ENCODE results near the gene UNC5CL.
"Not testable (repeated sequence)": the region's sequence is repeated elsewhere in the genome, so short reads cannot be mapped to it uniquely, and the experiment has no call there.

The UNC5CL gene

GRCh38 chr6:41014780-41015179 lies 24.2 kb downstream of the UNC5CL start:
- H3K36me3 Mint-ChIP-seq (ENCODE audit: low read depth) = no peaks in the 10 kb centered on the region
- H3K4me3 Mint-ChIP-seq = no peak overlapping the region
- H3K27me3 Mint-ChIP-seq = no peaks in the 10 kb centered on the region
- DNase-seq = no peak
- no peaks in the 10 kb centered on the region for H3K4me1 Mint-ChIP-seq (ENCODE audit: low read depth)
- H3K9me3 Mint-ChIP-seq = no peaks in the 10 kb centered on the region
- no peak overlapping the region for H3K27ac Mint-ChIP-seq

DNA sequence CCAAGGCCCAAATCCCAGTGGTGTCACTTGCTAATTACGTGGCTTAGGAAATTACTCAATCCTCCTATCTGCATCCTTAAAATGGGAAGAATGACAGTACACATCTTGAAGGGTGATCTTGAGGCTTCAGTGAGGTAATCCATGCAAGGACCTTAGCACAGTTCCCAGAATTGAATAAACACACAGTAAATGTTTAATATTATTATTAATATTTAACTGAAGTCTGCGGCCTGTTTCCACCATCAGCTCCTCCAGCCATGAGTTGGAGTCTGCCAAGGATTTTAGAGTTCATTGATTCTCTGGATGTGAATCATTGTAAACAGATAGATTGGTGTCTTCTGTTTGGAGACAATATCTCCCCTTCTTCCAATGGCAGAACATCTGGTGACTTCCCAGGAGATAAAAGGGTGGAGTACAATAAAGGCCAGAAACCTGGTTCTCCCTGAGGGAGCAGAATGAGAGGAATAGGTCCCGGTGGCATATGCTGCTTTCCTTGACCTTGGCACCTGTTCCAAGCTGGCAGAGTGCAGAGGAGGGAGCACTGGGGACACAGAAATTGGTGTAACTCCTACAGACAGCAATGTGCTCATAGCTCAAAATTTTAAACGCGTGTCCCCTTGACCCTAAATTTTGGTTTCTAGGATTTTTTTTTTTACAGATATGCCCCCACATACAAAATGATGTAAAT lies 25.4 kb downstream of the UNC5CL start:
- Mint-ChIP-seq H3K4me3 (no peak overlapping the region), H3K9me3 (no peaks in the 10 kb centered on the region), H3K4me1 (ENCODE audit: low read depth) (no peaks in the 10 kb centered on the region), H3K27me3 (no peaks in the 10 kb centered on the region), H3K36me3 (ENCODE audit: low read depth) (no peaks in the 10 kb centered on the region), H3K27ac (no peak overlapping the region)
- DNase-seq = no peak

DNA sequence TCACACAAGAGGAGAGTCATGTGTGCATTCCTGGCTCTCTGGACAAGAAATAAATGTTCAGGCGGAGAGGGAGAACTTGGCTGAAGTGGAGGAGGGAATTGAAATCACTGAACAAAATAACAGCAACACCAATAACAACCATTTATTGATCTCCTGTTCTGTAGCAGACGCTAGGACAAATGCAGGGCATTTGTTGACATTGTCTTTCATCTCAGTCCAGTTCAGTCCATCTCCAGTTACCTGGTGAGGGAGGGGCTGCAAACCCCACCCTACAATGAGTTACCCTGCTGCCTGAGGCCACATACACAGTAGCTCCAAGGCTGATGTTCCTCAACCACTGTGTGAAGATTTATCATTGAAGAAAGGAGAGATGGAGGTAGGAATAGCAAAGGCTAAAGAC lies 27.3 kb downstream of the UNC5CL start:
- no peak for DNase-seq
- no peak overlapping the region for H3K4me3 Mint-ChIP-seq
- H3K27me3 Mint-ChIP-seq = no peaks in the 10 kb centered on the region
- H3K4me1 Mint-ChIP-seq (ENCODE audit: low read depth) = no peaks in the 10 kb centered on the region
- H3K27ac Mint-ChIP-seq = no peak overlapping the region
- no peaks in the 10 kb centered on the region for H3K36me3 Mint-ChIP-seq (ENCODE audit: low read depth)
- H3K9me3 Mint-ChIP-seq = no peaks in the 10 kb centered on the region

GRCh38 chr6:41009669-41010068 lies 29.4 kb downstream of the UNC5CL start:
- H3K4me3 Mint-ChIP-seq = no peak overlapping the region
- no peaks in the 10 kb centered on the region for H3K36me3 Mint-ChIP-seq (ENCODE audit: low read depth)
- peaks cover 11% of the 10 kb centered on the region for H3K27me3 Mint-ChIP-seq
- no peak for DNase-seq
- H3K27ac Mint-ChIP-seq = no peak overlapping the region
- no peaks in the 10 kb centered on the region for H3K4me1 Mint-ChIP-seq (ENCODE audit: low read depth)
- no peaks in the 10 kb centered on the region for H3K9me3 Mint-ChIP-seq

DNA sequence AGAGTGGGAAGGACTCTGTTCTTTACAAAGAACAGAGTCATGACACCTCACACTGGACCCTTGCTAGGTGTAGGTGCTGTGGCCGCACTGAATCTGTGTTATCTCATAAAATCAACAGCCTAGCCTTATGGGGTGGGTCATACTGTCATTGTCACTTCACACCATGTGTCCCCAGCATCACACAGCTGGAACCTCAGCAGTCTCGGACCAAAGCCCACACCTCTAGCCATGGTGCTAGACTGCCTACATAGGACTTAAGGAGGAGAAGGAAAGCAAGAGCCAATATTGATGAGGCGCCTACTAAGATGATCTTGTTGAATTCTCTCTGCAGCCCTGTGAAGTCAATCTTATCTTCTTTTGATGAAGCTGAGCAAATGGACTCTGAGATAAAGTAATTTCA lies 31.0 kb downstream of the UNC5CL start:
- no peaks in the 10 kb centered on the region for H3K36me3 Mint-ChIP-seq (ENCODE audit: low read depth)
- H3K4me1 Mint-ChIP-seq (ENCODE audit: low read depth) = no peaks in the 10 kb centered on the region
- no peak overlapping the region for H3K27ac Mint-ChIP-seq
- peaks cover 24% of the 10 kb centered on the region for H3K27me3 Mint-ChIP-seq
- no peak for DNase-seq
- H3K4me3 Mint-ChIP-seq = no peak overlapping the region
- H3K9me3 Mint-ChIP-seq = no peaks in the 10 kb centered on the region

GRCh38 chr6:41006980-41007379 lies 32.0 kb downstream of the UNC5CL start:
- H3K9me3 Mint-ChIP-seq; H3K4me3 Mint-ChIP-seq; H3K27ac Mint-ChIP-seq; H3K4me1 Mint-ChIP-seq (ENCODE audit: low read depth); H3K36me3 Mint-ChIP-seq (ENCODE audit: low read depth); DNase-seq: not testable (repeated sequence)
- peaks cover 34% of the 10 kb centered on the region for H3K27me3 Mint-ChIP-seq

GRCh38 chr6:41006217-41006616 lies 32.8 kb downstream of the UNC5CL start:
- not testable (repeated sequence) for H3K36me3 Mint-ChIP-seq (ENCODE audit: low read depth); H3K27ac Mint-ChIP-seq; H3K9me3 Mint-ChIP-seq; H3K4me1 Mint-ChIP-seq (ENCODE audit: low read depth); H3K4me3 Mint-ChIP-seq
- peaks cover 39% of the 10 kb centered on the region for H3K27me3 Mint-ChIP-seq
- peak; percentile 52 for DNase-seq

DNA sequence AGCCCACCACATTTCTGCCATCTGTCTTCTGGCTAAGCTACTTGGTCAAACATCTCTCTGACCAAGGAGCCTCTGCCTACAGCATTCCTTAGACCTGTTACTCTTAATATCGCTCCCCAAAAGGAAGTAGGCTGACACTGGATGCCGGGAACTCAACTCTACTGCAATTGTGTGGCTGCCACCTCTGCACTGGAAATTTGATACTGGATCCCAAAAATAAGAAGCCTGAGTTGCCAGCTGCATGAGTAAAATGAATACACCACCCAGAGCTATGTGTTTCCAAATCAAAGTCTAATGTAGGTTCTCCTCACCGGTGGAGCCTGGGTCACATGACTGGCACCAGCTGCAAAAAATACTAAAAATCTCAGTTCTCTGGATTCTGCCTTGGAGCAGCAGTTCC lies 36.9 kb downstream of the UNC5CL start:
- Mint-ChIP-seq H3K4me1 (ENCODE audit: low read depth) (no peaks in the 10 kb centered on the region), H3K27ac (no peak overlapping the region), H3K27me3 (peaks cover 55% of the 10 kb centered on the region), H3K4me3 (no peak overlapping the region), H3K36me3 (ENCODE audit: low read depth) (no peaks in the 10 kb centered on the region), H3K9me3 (no peaks in the 10 kb centered on the region)
- no peak for DNase-seq

GRCh38 chr6:41000248-41000647 lies 38.8 kb downstream of the UNC5CL start:
- H3K4me1 Mint-ChIP-seq (ENCODE audit: low read depth) = no peaks in the 10 kb centered on the region
- peaks cover 55% of the 10 kb centered on the region for H3K27me3 Mint-ChIP-seq
- no peaks in the 10 kb centered on the region for H3K9me3 Mint-ChIP-seq
- DNase-seq = no peak
- H3K4me3 Mint-ChIP-seq = no peak overlapping the region
- H3K27ac Mint-ChIP-seq = no peak overlapping the region
- no peaks in the 10 kb centered on the region for H3K36me3 Mint-ChIP-seq (ENCODE audit: low read depth)

DNA sequence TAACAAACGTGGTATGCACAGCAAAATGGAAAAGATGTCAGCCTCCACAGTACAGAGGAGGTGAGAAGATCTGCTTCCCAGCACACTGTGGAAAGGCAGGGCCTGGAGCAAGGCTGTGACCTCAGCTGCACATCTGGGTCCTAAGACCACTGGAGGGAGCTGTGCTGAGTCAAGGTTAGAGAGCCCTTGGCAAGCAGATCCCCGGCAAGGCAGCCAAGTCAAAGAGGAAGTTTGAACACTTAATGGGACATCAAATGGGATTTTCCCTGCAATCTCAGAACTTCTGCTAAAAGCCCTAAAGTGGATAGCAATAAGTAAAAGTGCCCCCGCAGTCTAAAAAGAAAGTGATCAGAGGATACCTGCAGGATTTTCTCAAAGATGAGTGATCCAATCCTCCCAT lies 39.5 kb downstream of the UNC5CL start:
- peaks cover 55% of the 10 kb centered on the region for H3K27me3 Mint-ChIP-seq

DNA sequence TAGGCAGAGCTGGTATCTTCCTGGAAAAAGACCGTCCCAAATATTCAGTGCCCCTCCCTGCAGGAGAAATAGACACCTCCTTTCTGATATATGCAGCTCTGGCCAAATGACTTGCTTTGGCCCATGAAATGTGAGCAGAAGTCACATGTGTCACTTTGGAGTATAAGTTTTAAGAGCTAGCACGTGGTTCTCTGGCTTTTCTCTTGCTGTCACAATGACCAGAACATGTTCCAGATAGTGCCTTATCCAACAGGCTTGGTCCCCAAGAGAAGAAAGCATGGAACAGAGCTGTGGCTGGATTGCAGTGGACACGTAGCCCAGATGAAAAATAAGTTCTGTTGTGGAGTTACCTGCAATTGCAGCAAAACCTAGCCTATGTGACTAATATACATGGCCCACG lies 40.4 kb downstream of the UNC5CL start:
- Mint-ChIP-seq H3K27ac (no peak overlapping the region), H3K4me1 (ENCODE audit: low read depth) (no peaks in the 10 kb centered on the region), H3K9me3 (no peaks in the 10 kb centered on the region), H3K4me3 (no peak overlapping the region), H3K36me3 (ENCODE audit: low read depth) (no peaks in the 10 kb centered on the region), H3K27me3 (peaks cover 54% of the 10 kb centered on the region)
- no peak for DNase-seq

More for the DNA sequence above, 39.5 kb downstream of the UNC5CL start:
- Mint-ChIP-seq H3K4me3 (no peak overlapping the region), H3K4me1 (ENCODE audit: low read depth) (no peaks in the 10 kb centered on the region), H3K27ac (no peak overlapping the region), H3K9me3 (no peaks in the 10 kb centered on the region), H3K36me3 (ENCODE audit: low read depth) (no peaks in the 10 kb centered on the region)
- DNase-seq = no peak

- no peaks in the 10 kb centered on the region for H3K36me3 Mint-ChIP-seq (ENCODE audit: low read depth)
- H3K4me1 Mint-ChIP-seq (ENCODE audit: low read depth) = no peaks in the 10 kb centered on the region
- peaks cover 52% of the 10 kb centered on the region for H3K27me3 Mint-ChIP-seq
- no peak overlapping the region for H3K4me3 Mint-ChIP-seq
- H3K27ac Mint-ChIP-seq = no peak overlapping the region
- no peak for DNase-seq
- no peaks in the 10 kb centered on the region for H3K9me3 Mint-ChIP-seq
Measured at GRCh38 chr6:40997234-40997957, 41.6 kb downstream of the UNC5CL start.

DNA sequence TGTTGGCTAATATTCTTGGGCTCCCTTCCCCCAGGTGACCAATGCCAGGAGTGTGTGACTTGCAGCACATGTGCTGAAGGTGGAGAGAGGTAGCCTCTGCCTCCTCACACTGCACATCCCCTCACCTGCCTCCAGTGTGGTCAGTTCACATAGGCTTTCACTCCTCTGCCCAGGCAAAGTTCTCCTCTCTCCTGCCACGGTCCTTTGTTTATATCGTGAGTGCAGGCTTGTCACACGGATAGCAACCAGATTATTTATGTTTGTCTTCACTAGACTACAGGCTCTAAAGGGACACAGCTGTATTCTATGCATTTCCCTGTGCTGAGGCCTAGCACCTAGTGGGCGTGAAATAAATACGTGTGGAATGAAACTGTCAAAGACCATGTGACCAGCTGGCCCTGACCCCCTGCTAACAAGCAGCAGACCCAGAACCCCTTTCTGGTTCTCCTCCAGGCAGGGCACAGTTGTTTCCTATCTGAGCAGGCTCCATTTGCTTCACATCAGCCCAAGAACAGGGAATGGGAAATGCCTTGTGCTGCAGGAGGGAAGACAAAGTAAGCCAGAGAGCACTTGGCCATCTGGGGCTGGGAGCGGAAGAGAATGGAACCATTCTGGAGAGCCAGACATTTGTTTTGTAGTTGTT lies 42.3 kb downstream of the UNC5CL start:
- Mint-ChIP-seq H3K27me3 (peaks cover 50% of the 10 kb centered on the region), H3K27ac (no peak overlapping the region), H3K4me1 (ENCODE audit: low read depth) (no peaks in the 10 kb centered on the region), H3K9me3 (no peaks in the 10 kb centered on the region), H3K4me3 (no peak overlapping the region), H3K36me3 (ENCODE audit: low read depth) (no peaks in the 10 kb centered on the region)
- no peak for DNase-seq

DNA sequence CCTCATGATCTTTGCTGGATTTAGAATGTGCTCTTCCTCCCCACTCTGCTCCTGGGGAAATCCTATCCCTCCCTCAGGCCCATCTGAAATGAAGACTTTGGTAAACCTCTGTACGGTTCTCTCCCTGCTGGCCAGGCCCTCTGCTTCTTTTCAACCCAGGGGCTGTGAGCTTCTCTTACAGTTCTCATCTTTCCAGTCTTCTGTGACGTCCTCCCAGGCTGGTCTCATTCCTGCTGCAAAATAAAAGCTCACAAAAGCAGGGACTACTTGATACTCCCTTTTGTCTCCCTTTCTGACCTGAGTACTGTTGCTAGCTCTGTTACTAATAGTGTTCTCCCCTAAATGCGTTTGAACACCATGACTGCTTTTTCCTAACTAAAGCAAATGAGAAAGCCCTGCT lies 46.3 kb downstream of the UNC5CL start:
- Mint-ChIP-seq H3K27ac (no peak overlapping the region), H3K9me3 (no peaks in the 10 kb centered on the region), H3K27me3 (peaks cover 56% of the 10 kb centered on the region), H3K36me3 (ENCODE audit: low read depth) (no peaks in the 10 kb centered on the region), H3K4me1 (ENCODE audit: low read depth) (no peaks in the 10 kb centered on the region), H3K4me3 (no peak overlapping the region)
- no peak for DNase-seq

GRCh38 chr6:40990301-40990700 lies 48.7 kb downstream of the UNC5CL start:
- peaks cover 55% of the 10 kb centered on the region for H3K27me3 Mint-ChIP-seq
- H3K9me3 Mint-ChIP-seq = no peaks in the 10 kb centered on the region
- no peak overlapping the region for H3K4me3 Mint-ChIP-seq
- H3K27ac Mint-ChIP-seq = no peak overlapping the region
- DNase-seq = no peak
- no peaks in the 10 kb centered on the region for H3K36me3 Mint-ChIP-seq (ENCODE audit: low read depth)
- no peaks in the 10 kb centered on the region for H3K4me1 Mint-ChIP-seq (ENCODE audit: low read depth)

Data from activated T-cell treated with anti-CD3 and anti-CD28 coated beads, Interleukin-2, amount 50 U/mL, for 24 hours (primary cell).